ENCODE data around the gene GRK3.

The GRK3 gene

GRCh38 chr22:25765016-25765367, 200.5 kb downstream of the GRK3 start:
- H3K36me3 ChIP-seq (ENCODE audit: control insufficient read depth, low read length), result no peaks in the 10 kb centered on the region
- H3K4me3 ChIP-seq (ENCODE audit: low read length), result no peak overlapping the region
- no peak overlapping the region for H3K27ac ChIP-seq (ENCODE audit: low read depth, low read length)
- no peaks in the 10 kb centered on the region for H3K79me2 ChIP-seq (ENCODE audit: control insufficient read depth, low read length)
- no peaks in the 10 kb centered on the region for H3F3A ChIP-seq (ENCODE audit: control insufficient read depth, insufficient read depth)
- H3K9me2 ChIP-seq (replicated peaks; ENCODE audit: control insufficient read depth, low read length), result no peaks in the 10 kb centered on the region
- no peaks in the 10 kb centered on the region for H3K27me3 ChIP-seq (ENCODE audit: control insufficient read depth, low read length)
- peaks cover 11% of the 10 kb centered on the region for H3K9me3 ChIP-seq (ENCODE audit: control insufficient read depth, insufficient read depth, low read length)
- no peaks in the 10 kb centered on the region for H4K20me1 ChIP-seq (ENCODE audit: control insufficient read depth, insufficient read depth, low read depth, low read length)
- H3K4me2 ChIP-seq (ENCODE audit: low read length), result no peak overlapping the region
- H3K4me1 ChIP-seq (ENCODE audit: control insufficient read depth, low read length), result no peaks in the 10 kb centered on the region
- TF ChIP-seq CTCF (IDR thresholded peaks at IDR 0.05; ENCODE audit: low read depth, low read length, poor library complexity, severe bottlenecking) (no peak), EZH2phosphoT487 (IDR thresholded peaks at IDR 0.05; ENCODE audit: borderline replicate concordance, low read length) (no peak)

GRCh38 chr22:25765801-25766200, 201.3 kb downstream of the GRK3 start:
- Histone ChIP-seq H3K27ac (ENCODE audit: low read depth, low read length) (no peak overlapping the region), H3K9me3 (ENCODE audit: control insufficient read depth, insufficient read depth, low read length) (peaks cover 11% of the 10 kb centered on the region), H3F3A (ENCODE audit: control insufficient read depth, insufficient read depth) (no peaks in the 10 kb centered on the region), H3K4me2 (ENCODE audit: low read length) (no peak overlapping the region), H3K4me3 (ENCODE audit: low read length) (no peak overlapping the region), H3K9me2 (replicated peaks; ENCODE audit: control insufficient read depth, low read length) (no peaks in the 10 kb centered on the region), H3K79me2 (ENCODE audit: control insufficient read depth, low read length) (no peaks in the 10 kb centered on the region), H4K20me1 (ENCODE audit: control insufficient read depth, insufficient read depth, low read depth, low read length) (no peaks in the 10 kb centered on the region), H3K27me3 (ENCODE audit: control insufficient read depth, low read length) (no peaks in the 10 kb centered on the region), H3K4me1 (ENCODE audit: control insufficient read depth, low read length) (no peaks in the 10 kb centered on the region), H3K36me3 (ENCODE audit: control insufficient read depth, low read length) (no peaks in the 10 kb centered on the region)
- TF ChIP-seq CTCF (IDR thresholded peaks at IDR 0.05; ENCODE audit: low read depth, low read length, poor library complexity, severe bottlenecking), result no peak
- no peak for TF ChIP-seq EZH2phosphoT487 (IDR thresholded peaks at IDR 0.05; ENCODE audit: borderline replicate concordance, low read length)

- Histone ChIP-seq H3K4me3 (ENCODE audit: low read length) (no peak overlapping the region), H3F3A (ENCODE audit: control insufficient read depth, insufficient read depth) (no peaks in the 10 kb centered on the region), H3K36me3 (ENCODE audit: control insufficient read depth, low read length) (no peaks in the 10 kb centered on the region), H4K20me1 (ENCODE audit: control insufficient read depth, insufficient read depth, low read depth, low read length) (no peaks in the 10 kb centered on the region), H3K27me3 (ENCODE audit: control insufficient read depth, low read length) (no peaks in the 10 kb centered on the region), H3K9me3 (ENCODE audit: control insufficient read depth, insufficient read depth, low read length) (peaks cover 11% of the 10 kb centered on the region), H3K79me2 (ENCODE audit: control insufficient read depth, low read length) (no peaks in the 10 kb centered on the region), H3K27ac (ENCODE audit: low read depth, low read length) (no peak overlapping the region), H3K4me2 (ENCODE audit: low read length) (no peak overlapping the region), H3K4me1 (ENCODE audit: control insufficient read depth, low read length) (no peaks in the 10 kb centered on the region), H3K9me2 (replicated peaks; ENCODE audit: control insufficient read depth, low read length) (no peaks in the 10 kb centered on the region)
- no peak for TF ChIP-seq CTCF (IDR thresholded peaks at IDR 0.05; ENCODE audit: low read depth, low read length, poor library complexity, severe bottlenecking)
- no peak for TF ChIP-seq EZH2phosphoT487 (IDR thresholded peaks at IDR 0.05; ENCODE audit: borderline replicate concordance, low read length)
Observed at GRCh38 chr22:25766418-25766817, 201.9 kb downstream of the GRK3 start.

- H3K4me3 ChIP-seq (ENCODE audit: low read length), result no peak overlapping the region
- no peaks in the 10 kb centered on the region for H3K36me3 ChIP-seq (ENCODE audit: control insufficient read depth, low read length)
- no peak for TF ChIP-seq EZH2phosphoT487 (IDR thresholded peaks at IDR 0.05; ENCODE audit: borderline replicate concordance, low read length)
- no peak for TF ChIP-seq CTCF (IDR thresholded peaks at IDR 0.05; ENCODE audit: low read depth, low read length, poor library complexity, severe bottlenecking)
- H3K9me2 ChIP-seq (replicated peaks; ENCODE audit: control insufficient read depth, low read length), result no peaks in the 10 kb centered on the region
- H4K20me1 ChIP-seq (ENCODE audit: control insufficient read depth, insufficient read depth, low read depth, low read length), result no peaks in the 10 kb centered on the region
- H3K4me1 ChIP-seq (ENCODE audit: control insufficient read depth, low read length), result no peaks in the 10 kb centered on the region
- no peak overlapping the region for H3K4me2 ChIP-seq (ENCODE audit: low read length)
- H3K9me3 ChIP-seq (ENCODE audit: control insufficient read depth, insufficient read depth, low read length), result peaks cover 11% of the 10 kb centered on the region
- H3F3A ChIP-seq (ENCODE audit: control insufficient read depth, insufficient read depth), result no peaks in the 10 kb centered on the region
- H3K27ac ChIP-seq (ENCODE audit: low read depth, low read length), result no peak overlapping the region
- no peaks in the 10 kb centered on the region for H3K27me3 ChIP-seq (ENCODE audit: control insufficient read depth, low read length)
- no peaks in the 10 kb centered on the region for H3K79me2 ChIP-seq (ENCODE audit: control insufficient read depth, low read length)
Observed at GRCh38 chr22:25770333-25770732, 205.9 kb downstream of the GRK3 start.

Measured in DOHH2 (cell line).